ENCODE data around the gene CLCC1. TPM values are rescaled to one million over a fixed set of nuclear protein-coding genes. Genes with fewer than 3 reads are reported as not detected.
A peak's percentile ranks its signal among the peaks of the same experiment; 100 is the strongest.
"Not testable (repeated sequence)": the region's sequence is repeated elsewhere in the genome, so short reads cannot be mapped to it uniquely, and the experiment has no call there.

CLCC1 gene
- total RNA-seq, 6 experiments from 2014 or later: 35.4 to 41.2 (median 38.7) TPM

- peak overlapping the region; percentile 69 for H3K4me3 Mint-ChIP-seq
- H3K9me3 Mint-ChIP-seq: no peaks in the 10 kb centered on the region
- no peaks in the 10 kb centered on the region for H3K36me3 Mint-ChIP-seq (ENCODE audit: low read depth)
- DNase-seq: no peak
- peaks cover 21% of the 10 kb centered on the region for H3K4me1 Mint-ChIP-seq (ENCODE audit: low read depth)
- peak overlapping the region; percentile 47 for H3K27ac Mint-ChIP-seq
- H3K27me3 Mint-ChIP-seq (ENCODE audit: insufficient read depth): no peaks in the 10 kb centered on the region
- no peak for TF ChIP-seq CTCF (IDR thresholded peaks at IDR 0.05)
These were observed 15.3 kb downstream of the CLCC1 start for GRCh38 chr1:108947871-108948525.

GRCh38 chr1:108936170-108936569, 27.1 kb downstream of the CLCC1 start:
- DNase-seq: no peak
- H3K27ac Mint-ChIP-seq: no peak overlapping the region
- H3K4me1 Mint-ChIP-seq (ENCODE audit: low read depth): no peaks in the 10 kb centered on the region
- no peak for TF ChIP-seq CTCF (IDR thresholded peaks at IDR 0.05)
- H3K9me3 Mint-ChIP-seq: no peaks in the 10 kb centered on the region
- no peaks in the 10 kb centered on the region; the same call in none of the 2 replicates for H3K27me3 Mint-ChIP-seq (ENCODE audit: insufficient read depth)
- H3K36me3 Mint-ChIP-seq (ENCODE audit: low read depth): peaks cover 18% of the 10 kb centered on the region
- no peak overlapping the region for H3K4me3 Mint-ChIP-seq

GRCh38 chr1:108933944-108934343, 29.3 kb downstream of the CLCC1 start:
- Mint-ChIP-seq H3K4me1 (ENCODE audit: low read depth) (no peaks in the 10 kb centered on the region), H3K36me3 (ENCODE audit: low read depth) (peaks cover 26% of the 10 kb centered on the region), H3K9me3 (no peaks in the 10 kb centered on the region), H3K27ac (no peak overlapping the region), H3K27me3 (ENCODE audit: insufficient read depth) (no peaks in the 10 kb centered on the region; the same call in 1 of the 2 replicates), H3K4me3 (no peak overlapping the region)
- no peak for DNase-seq
- no peak for TF ChIP-seq CTCF (IDR thresholded peaks at IDR 0.05)

GRCh38 chr1:108927565-108927964, 35.7 kb downstream of the CLCC1 start:
- DNase-seq; H3K9me3 Mint-ChIP-seq; H3K27ac Mint-ChIP-seq; H3K4me3 Mint-ChIP-seq; H3K27me3 Mint-ChIP-seq (ENCODE audit: insufficient read depth); H3K4me1 Mint-ChIP-seq (ENCODE audit: low read depth): not testable (repeated sequence)
- H3K36me3 Mint-ChIP-seq (ENCODE audit: low read depth): peaks cover 20% of the 10 kb centered on the region

- no peak for DNase-seq
- no peak overlapping the region for H3K27ac Mint-ChIP-seq
- no peak overlapping the region for H3K4me3 Mint-ChIP-seq
- H3K9me3 Mint-ChIP-seq: no peaks in the 10 kb centered on the region
- no peaks in the 10 kb centered on the region for H3K4me1 Mint-ChIP-seq (ENCODE audit: low read depth)
- TF ChIP-seq CTCF (IDR thresholded peaks at IDR 0.05): no peak
- peaks cover under 1% of the 10 kb centered on the region; the same call in 1 of the 2 replicates for H3K27me3 Mint-ChIP-seq (ENCODE audit: insufficient read depth)
- H3K36me3 Mint-ChIP-seq (ENCODE audit: low read depth): peaks cover 18% of the 10 kb centered on the region
These were observed 37.4 kb downstream of the CLCC1 start for GRCh38 chr1:108925920-108926319.

- Mint-ChIP-seq H3K27ac (no peak overlapping the region), H3K36me3 (ENCODE audit: low read depth) (no peaks in the 10 kb centered on the region), H3K4me3 (no peak overlapping the region), H3K27me3 (ENCODE audit: insufficient read depth) (peaks cover 1% of the 10 kb centered on the region; the same call in 1 of the 2 replicates), H3K9me3 (no peaks in the 10 kb centered on the region), H3K4me1 (ENCODE audit: low read depth) (no peaks in the 10 kb centered on the region)
- no peak for TF ChIP-seq CTCF (IDR thresholded peaks at IDR 0.05)
- DNase-seq: no peak
These were observed 46.5 kb downstream of the CLCC1 start for GRCh38 chr1:108916788-108917187.

Other genes starting within 250 kb of the CLCC1 start
- gene STXBP3, start 216.8 kb downstream of the CLCC1 start, total RNA-seq (2021; fragmentation: NEBNext Ultra II Directional; extraction: Animal tissue kit (Norgen Biotek cat#: 25700)): 10 to 100 TPM; 42.2 to 44.6 (median 43.5) TPM
- gene AKNAD1, start 106.4 kb downstream of the CLCC1 start, total RNA-seq (2021; fragmentation: NEBNext Ultra II Directional; extraction: Animal tissue kit (Norgen Biotek cat#: 25700)): under 1 TPM in 2 of 6 experiments, not detected in 4; 0.39 to 0.57 TPM
- gene GPSM2, start 86.5 kb downstream of the CLCC1 start, total RNA-seq (2021; fragmentation: NEBNext Ultra II Directional; extraction: Animal tissue kit (Norgen Biotek cat#: 25700)): 10 to 100 TPM; 10.3 to 21.8 (median 19.0) TPM
- gene WDR47, start 78.6 kb upstream of the CLCC1 start, total RNA-seq (2021; fragmentation: NEBNext Ultra II Directional; extraction: Animal tissue kit (Norgen Biotek cat#: 25700)): 10 to 100 TPM; 13.8 to 18.2 (median 17.5) TPM
- gene TAF13, start 112.5 kb upstream of the CLCC1 start, total RNA-seq (2021; fragmentation: NEBNext Ultra II Directional; extraction: Animal tissue kit (Norgen Biotek cat#: 25700)): 100 to 1,000 TPM in 5 of 6 experiments, 10 to 100 TPM in 1; 94.3 to 150 (median 106) TPM
- gene TMEM167B, start 127.3 kb upstream of the CLCC1 start, total RNA-seq (2021; fragmentation: NEBNext Ultra II Directional; extraction: Animal tissue kit (Norgen Biotek cat#: 25700)): 10 to 100 TPM; 48.0 to 58.6 (median 53.5) TPM
- gene ELAPOR1, start 150.6 kb upstream of the CLCC1 start, total RNA-seq (2021; fragmentation: NEBNext Ultra II Directional; extraction: Animal tissue kit (Norgen Biotek cat#: 25700)): 1 to 10 TPM in 5 of 6 experiments, under 1 TPM in 1; 0.38 to 2.6 (median 2.0) TPM